Ureter (tissue), 1 donor: Measurements from ENCODE around the gene GPRC5A. TPM values are rescaled to one million over a fixed set of nuclear protein-coding genes. Genes with fewer than 3 reads are reported as not detected.
"Not testable (repeated sequence)": the region's sequence is repeated elsewhere in the genome, so short reads cannot be mapped to it uniquely, and the experiment has no call there.

Experiments
- DNase-seq: peaks from one replicate; pipeline ENCODE4 v3.0.0-alpha.2; 2020; ENCODE audit warnings: low spot score
- total RNA-seq: library from RNA; stranded (reverse); gene quantifications from one replicate; pipeline ENCODE4 v1.2.4, GENCODE V29; 2023
- donor health status: DM: yes; HTN: yes; CAD: no.

GPRC5A gene
- 26.2 TPM for total RNA-seq

- DNase-seq, result peak; percentile 91
Observed at GRCh38 chr12:12891080-12891880, at the start of gene GPRC5A. Gene GPRC5A, plus strand, starts transcription at chr12:12891562. Its CDS starts 16,688 bp downstream, at chr12:12908250.

GRCh38 chr12:12845794-12846243 lies 45.5 kb upstream of the GPRC5A start:
- DNase-seq, result no peak

- DNase-seq, result not testable (repeated sequence)
Observed at GRCh38 chr12:12846780-12847179, 44.6 kb upstream of the GPRC5A start.

- no peak for DNase-seq
Observed at GRCh38 chr12:12853435-12853834, 37.9 kb upstream of the GPRC5A start.

GRCh38 chr12:12859690-12860089 lies 31.7 kb upstream of the GPRC5A start:
- no peak for DNase-seq

GRCh38 chr12:12864243-12864642 lies 27.1 kb upstream of the GPRC5A start:
- DNase-seq, result no peak

GRCh38 chr12:12868477-12869235 lies 22.7 kb upstream of the GPRC5A start:
- no peak for DNase-seq

GRCh38 chr12:12870465-12870864 lies 20.9 kb upstream of the GPRC5A start:
- DNase-seq, result no peak

- no peak for DNase-seq
Observed at GRCh38 chr12:12871587-12872138, 19.7 kb upstream of the GPRC5A start.

GRCh38 chr12:12872139-12872933 lies 19.0 kb upstream of the GPRC5A start:
- DNase-seq, result peak; percentile 57

GRCh38 chr12:12872934-12873275 lies 18.5 kb upstream of the GPRC5A start:
- DNase-seq, result no peak

GRCh38 chr12:12874029-12874428 lies 17.3 kb upstream of the GPRC5A start:
- DNase-seq, result no peak

GRCh38 chr12:12875301-12875700 lies 16.1 kb upstream of the GPRC5A start:
- DNase-seq, result not testable (repeated sequence)

GRCh38 chr12:12877153-12877768 lies 14.1 kb upstream of the GPRC5A start:
- DNase-seq, result no peak

GRCh38 chr12:12877781-12878455 lies 13.4 kb upstream of the GPRC5A start:
- DNase-seq, result no peak

GRCh38 chr12:12880537-12880936 lies 10.8 kb upstream of the GPRC5A start:
- no peak for DNase-seq

GRCh38 chr12:12881151-12881909 lies 10.0 kb upstream of the GPRC5A start:
- no peak for DNase-seq

GRCh38 chr12:12882288-12882687 lies 9.1 kb upstream of the GPRC5A start:
- DNase-seq, result no peak

- no peak for DNase-seq
Observed at GRCh38 chr12:12883369-12884001, 7.9 kb upstream of the GPRC5A start.
